Gastroesophageal sphincter (tissue), 4 donors: ENCODE data around the gene PLEKHA7. TPM values are rescaled to one million over a fixed set of nuclear protein-coding genes. Genes with fewer than 3 reads are reported as not detected.

ENCODE experiments used
- ATAC-seq: fragments of 150-250 bp; one replicate; pipeline ENCODE4 v1.9.1; 2016; ENCODE audit warnings: mild to moderate bottlenecking, moderate library complexity
- H3K27ac ChIP-seq, 4 donors: fragments of 200-600 bp; sonication (generic) in 3 of 4; 1 replicate in 3 of 4; 2 replicates in 1 of 4; pipeline ENCODE4 v1.5.1; 2016 to 2019
- H3K27me3 ChIP-seq: fragments of 200-600 bp; sonication (generic); one replicate; pipeline ENCODE4 v1.5.1; 2019
- H3K36me3 ChIP-seq, 2 donors: fragments of 200-600 bp; sonication (generic); one replicate each; pipeline ENCODE4 v1.5.1; 2019; ENCODE audit warnings: control low read depth in 1 of 2
- H3K4me1 ChIP-seq, 3 donors: fragments of 200-600 bp; sonication (generic); 1 replicate in 2 of 3; 2 replicates in 1 of 3; pipeline ENCODE4 v1.5.1; 2016 to 2019; ENCODE audit warnings: control low read depth in 2 of 3
- H3K4me3 ChIP-seq, 2 donors: fragments of 200-600 bp; sonication (generic); one replicate each; pipeline ENCODE4 v1.5.1; 2019; ENCODE audit warnings: mild to moderate bottlenecking in 1 of 2, moderate library complexity in 1 of 2
- H3K9me3 ChIP-seq, 3 donors: fragments of 200-600 bp; sonication (generic); one replicate each; pipeline ENCODE4 v1.5.1; 2017 to 2019; ENCODE audit warnings: control low read depth in 2 of 3
- CTCF ChIP-seq, 4 experiments: fragments of 200-600 bp in 2 of 4; fragments of 450-650 bp in 2 of 4; sonication (generic) in 1 of 4; IDR thresholded peaks; one replicate each; pipeline ENCODE4 v1.5.1; 2017 to 2019; ENCODE audit warnings: antibody characterized with exemption in 4 of 4, mild to moderate bottlenecking in 2 of 4, moderate library complexity in 2 of 4
- EP300 ChIP-seq: sonication (generic); formaldehyde crosslinking; IDR thresholded peaks from one replicate; pipeline ENCODE4 v1.6.1; 2017; ENCODE audit warnings: antibody characterized with exemption, mild to moderate bottlenecking
- POLR2A ChIP-seq, 2 donors: fragments of 450-650 bp; IDR thresholded peaks; one replicate each; pipeline ENCODE4 v1.6.1; 2017; ENCODE audit warnings: antibody characterized with exemption in 2 of 2, mild to moderate bottlenecking in 2 of 2, moderate library complexity in 1 of 2
- POLR2AphosphoS5 ChIP-seq: sonication (generic); formaldehyde crosslinking; IDR thresholded peaks from one replicate; pipeline ENCODE4 v1.6.1; 2017; ENCODE audit warnings: antibody characterized with exemption
- WGBS, 2 donors: methylation state at CpG; one replicate each; pipeline ENCODE4 v1.1.5; 2018; ENCODE audit warnings: low coverage in 1 of 2; 5-methylcytosine and 5-hydroxymethylcytosine counted together
- total RNA-seq, 4 donors: library from RNA; depleted of rRNA; stranded (reverse); fragments of >200 nt; gene quantifications; one replicate each; pipeline ENCODE4 v1.1.0, GENCODE V29; 2016

PLEKHA7 gene
- total RNA-seq, 4 donors from 2014 or later, result 8.6 to 13.2 (median 12.2) TPM

- Histone ChIP-seq H3K9me3 (no peaks in the 10 kb centered on the region), H3K4me3 (no peak overlapping the region), H3K27me3 (no peaks in the 10 kb centered on the region), H3K27ac (no peak overlapping the region), H3K36me3 (peaks cover 0 to 45% of the 10 kb centered on the region in 2 donors), H3K4me1 (peaks cover 0 to 8% (median 6%) of the 10 kb centered on the region in 3 donors)
- 67 to 75% methylated on average over 2 to 4 of the region's 4 CpGs for WGBS, 2 donors
- ATAC-seq, result no peak
- TF ChIP-seq POLR2A (IDR thresholded peaks at IDR 0.05) (no peak), POLR2AphosphoS5 (no peak), EP300 (no peak)
Observed at GRCh38 chr11:16817351-16817750, 196.9 kb downstream of the PLEKHA7 start.

DNA sequence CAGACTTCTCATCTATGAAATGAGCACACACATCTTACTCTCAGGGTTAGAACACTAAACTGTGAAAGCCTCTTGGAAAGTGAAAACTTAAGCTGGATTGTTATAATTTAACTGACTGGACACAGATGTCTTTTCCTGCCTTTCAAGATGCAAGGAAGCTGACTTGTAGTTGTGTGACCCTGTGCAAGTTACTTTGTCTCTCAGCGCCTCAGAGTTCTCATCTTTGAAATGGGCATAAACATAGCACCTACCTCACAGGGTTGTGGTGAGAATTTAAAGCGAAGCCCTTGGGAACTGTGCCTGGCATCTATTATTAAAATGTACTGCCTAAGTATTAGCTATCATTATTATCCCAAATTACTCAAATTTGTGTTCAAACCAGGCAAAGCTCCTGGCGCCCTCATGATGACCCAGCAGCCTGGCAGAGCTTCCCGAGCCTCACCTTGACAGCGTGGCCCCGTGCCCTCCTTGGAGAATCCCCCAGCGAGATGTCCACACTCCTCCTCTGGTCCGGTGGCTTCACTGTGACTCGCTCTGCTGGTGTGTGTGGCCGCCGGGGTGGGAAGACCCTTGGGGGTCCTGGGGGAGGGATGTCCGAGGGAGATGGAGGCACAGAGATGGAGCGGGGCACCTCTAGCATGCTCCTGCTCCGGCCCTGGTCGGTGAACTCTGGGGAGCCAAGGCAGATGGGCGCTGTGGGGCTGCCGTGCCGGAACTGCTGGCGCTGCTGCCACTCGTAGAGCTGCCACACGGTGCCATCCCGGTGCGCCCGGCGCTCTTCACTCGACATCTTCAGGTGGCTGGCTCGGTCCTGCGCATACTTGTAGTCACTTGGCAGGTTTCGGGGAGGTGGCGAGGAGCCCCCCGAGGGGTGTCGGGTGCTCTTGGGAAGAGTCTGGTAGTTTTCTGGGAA is 197.6 kb downstream of the PLEKHA7 start:
- no peak for ATAC-seq
- no peak for TF ChIP-seq CTCF (IDR thresholded peaks at IDR 0.05)
- no peak for TF ChIP-seq POLR2A (IDR thresholded peaks at IDR 0.05)
- no peak for TF ChIP-seq POLR2AphosphoS5
- no peak for TF ChIP-seq EP300
- H3K4me3 ChIP-seq, result no peak overlapping the region
- no peaks in the 10 kb centered on the region for H3K27me3 ChIP-seq
- 89 to 90% methylated on average over 2 to 4 of the region's 32 CpGs for WGBS, 2 donors
- no peaks in the 10 kb centered on the region for H3K9me3 ChIP-seq
- no peak overlapping the region for H3K27ac ChIP-seq
- H3K4me1 ChIP-seq, result peaks cover 0 to 8% (median 6%) of the 10 kb centered on the region in 3 donors
- peaks cover 0 to 48% of the 10 kb centered on the region in 2 donors for H3K36me3 ChIP-seq

DNA sequence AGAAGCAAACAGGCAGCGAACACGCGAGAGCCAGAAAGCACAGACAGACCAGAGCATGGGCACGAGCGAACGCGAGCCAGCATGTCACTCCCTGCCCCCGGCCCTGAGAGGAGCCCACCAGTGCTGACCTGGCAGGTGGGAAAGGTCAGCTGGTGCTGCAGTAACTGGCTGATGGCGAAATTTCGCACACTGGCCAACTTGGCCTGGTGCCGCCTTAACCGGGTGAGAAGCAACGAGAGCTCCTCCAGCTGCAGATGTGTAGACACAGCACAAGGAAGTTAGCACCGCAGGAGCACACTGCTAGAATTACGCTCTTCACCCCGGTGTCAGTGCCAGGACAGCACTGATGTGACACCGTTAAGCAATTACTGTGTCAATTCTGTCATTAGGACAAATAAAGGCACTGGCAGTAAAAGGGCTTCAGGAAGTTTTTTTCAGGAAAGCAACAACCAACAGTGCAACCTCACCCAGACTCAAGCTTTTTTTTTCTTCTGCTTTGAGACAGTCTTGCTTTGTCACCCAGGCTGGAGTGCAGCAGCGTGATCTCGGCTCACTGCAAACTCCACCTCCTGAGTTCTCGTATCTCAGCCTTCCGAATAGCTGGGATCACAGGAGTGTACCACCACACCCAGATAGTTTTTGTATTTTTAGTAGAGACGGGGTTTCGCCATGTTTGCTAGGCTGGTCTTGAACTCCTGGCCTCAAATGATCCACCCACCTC is 199.0 kb downstream of the PLEKHA7 start:
- no peak overlapping the region for H3K4me3 ChIP-seq
- peak overlapping the region in 1 of 4 donors; percentile 42 for H3K27ac ChIP-seq
- H3K9me3 ChIP-seq, result no peaks in the 10 kb centered on the region
- H3K36me3 ChIP-seq, result peaks cover 0 to 52% of the 10 kb centered on the region in 2 donors
- peaks cover 0 to 14% (median 1%) of the 10 kb centered on the region in 3 donors for H3K4me1 ChIP-seq
- 64% methylated on average over 8 of the region's 23 CpGs; no CpG with 5 or more reads in 1 of the 2 donors for WGBS, 2 donors
- peak; percentile 78 for ATAC-seq
- TF ChIP-seq POLR2AphosphoS5, result peak; percentile 38
- no peak for TF ChIP-seq EP300
- TF ChIP-seq CTCF (IDR thresholded peaks at IDR 0.05), result no peak
- no peak for TF ChIP-seq POLR2A (IDR thresholded peaks at IDR 0.05)
- no peaks in the 10 kb centered on the region for H3K27me3 ChIP-seq

DNA sequence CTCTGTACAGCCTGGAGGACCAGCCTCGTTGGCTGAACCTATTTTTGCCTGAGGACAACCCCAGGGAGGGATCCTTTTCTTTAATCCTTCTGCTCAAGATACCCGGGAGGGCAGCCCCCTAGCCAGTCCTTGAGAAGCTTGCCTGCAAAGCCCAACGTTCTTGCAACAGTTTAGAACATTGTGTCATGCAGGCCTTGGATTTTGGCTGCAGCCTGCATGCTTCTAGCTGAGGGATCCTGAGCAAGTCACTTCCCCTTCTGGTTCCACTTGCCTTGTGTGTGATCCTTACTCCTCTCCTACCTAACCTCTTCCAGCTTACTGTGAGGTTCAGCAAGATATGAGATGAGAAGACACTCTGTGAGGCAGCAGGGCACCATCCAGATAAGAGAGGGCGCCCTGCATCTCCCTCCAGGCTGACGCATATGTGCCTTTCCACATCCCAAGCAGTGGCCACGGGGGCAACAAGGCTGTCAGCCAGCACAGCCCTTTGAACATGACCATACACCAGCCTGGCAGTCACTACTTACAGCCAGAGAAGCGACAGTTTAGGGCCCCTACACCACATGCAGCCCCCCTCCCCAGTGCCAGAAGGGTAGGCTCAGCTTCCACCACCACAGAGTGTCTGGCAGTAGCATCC is 199.7 kb downstream of the PLEKHA7 start:
- H3K27me3 ChIP-seq, result no peaks in the 10 kb centered on the region
- peaks cover 0 to 16% (median 0%) of the 10 kb centered on the region in 3 donors for H3K4me1 ChIP-seq
- TF ChIP-seq POLR2A (IDR thresholded peaks at IDR 0.05) (no peak), POLR2AphosphoS5 (no peak), CTCF (IDR thresholded peaks at IDR 0.05) (no peak), EP300 (no peak)
- no peak for ATAC-seq
- 67 to 100% methylated on average over 2 of the region's 7 CpGs for WGBS, 2 donors
- peak overlapping the region in 1 of 4 donors; percentile 42 for H3K27ac ChIP-seq
- peaks cover 0 to 52% of the 10 kb centered on the region in 2 donors for H3K36me3 ChIP-seq
- H3K4me3 ChIP-seq, result no peak overlapping the region
- no peaks in the 10 kb centered on the region for H3K9me3 ChIP-seq

DNA sequence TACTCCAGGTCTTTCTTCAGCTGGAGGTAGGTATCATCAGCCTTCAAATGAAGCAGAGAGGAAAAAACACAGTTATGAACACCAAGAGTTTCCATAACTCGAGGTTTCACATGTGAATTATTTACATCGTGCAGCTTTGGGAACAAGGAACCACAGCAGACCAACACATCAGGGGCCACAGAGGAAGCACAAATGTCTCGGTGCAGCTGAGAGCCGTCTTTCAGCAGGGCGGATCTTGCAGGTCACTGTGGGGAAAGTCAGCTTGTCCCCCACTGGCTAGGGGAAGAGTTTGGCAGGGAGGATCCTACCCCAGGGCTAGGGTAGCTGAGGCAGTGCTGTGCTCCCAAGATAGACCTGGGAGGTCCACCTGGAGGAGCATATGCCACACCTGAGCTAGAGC is 201.1 kb downstream of the PLEKHA7 start:
- 96% methylated on average over 4 of the region's 5 CpGs; no CpG with 5 or more reads in 1 of the 2 donors for WGBS, 2 donors
- Histone ChIP-seq H3K27ac (no peak overlapping the region), H3K4me1 (peaks cover 0 to 28% (median 0%) of the 10 kb centered on the region in 3 donors), H3K36me3 (peaks cover 0 to 52% of the 10 kb centered on the region in 2 donors), H3K27me3 (no peaks in the 10 kb centered on the region), H3K9me3 (no peaks in the 10 kb centered on the region), H3K4me3 (no peak overlapping the region)
- no peak for ATAC-seq
- TF ChIP-seq POLR2A (IDR thresholded peaks at IDR 0.05) (no peak), CTCF (IDR thresholded peaks at IDR 0.05) (no peak)
